GM12878 (cell line): ENCODE results near the gene SPHK2. TPM values are rescaled to one million over a fixed set of nuclear protein-coding genes. Genes with fewer than 3 reads are reported as not detected.

Experiments used
- ATAC-seq: fragments of 200-7000 bp; cut with Tn5 transposase; 3 replicates; pipeline ENCODE4 v1.9.1; 2020; ENCODE audit warnings: mild to moderate bottlenecking, moderate library complexity
- BruUV-seq: library from RNA; stranded (reverse); fragments of 400-500 nt; replicated peaks from 2 replicates; lab custom pipeline; 2021; lab: Mats Ljungman, UMichigan
- CTCF ChIA-PET: fragments of 300-600 bp; sonication (Branson Sonifier 250); formaldehyde crosslinking; extraction: SDS; loops from one replicate; lab custom pipeline; 2021; ENCODE audit warnings: inconsistent platforms; lab: Yijun Ruan, JAX
- POLR2A ChIA-PET: fragments of 350-600 bp; formaldehyde crosslinking; extraction: SDS; loops from one replicate; lab custom pipeline; 2021; ENCODE audit warnings: inconsistent platforms; lab: Charles Lee
- RAD21 ChIA-PET: fragments of 300-600 bp; sonication (Branson Sonifier 250); formaldehyde crosslinking; loops from one replicate; lab custom pipeline; 2023; ENCODE audit warnings: antibody characterized with exemption; ENCODE audit not compliant: unreplicated experiment; lab: Charles Lee
- SMC1A ChIA-PET: fragments of 300-600 bp; sonication (Branson Sonifier 250); formaldehyde crosslinking; loops from one replicate; lab custom pipeline; 2023; ENCODE audit not compliant: unreplicated experiment, uncharacterized antibody; lab: Charles Lee
- DNase-seq: peaks from one replicate; pipeline ENCODE4 v3.0.0-alpha.2; 2011; ENCODE audit warnings: low read depth, low spot score
- FAIRE-seq: peaks from 3 replicates; lab custom pipeline; 2011; peaks lifted over from hg19 to GRCh38; lab: Jason Lieb, UNC
- H2AFZ ChIP-seq: 2 replicates; pipeline ENCODE4 v1.6.0; 2011; ENCODE audit warnings: low read depth, low read length, control low read depth; ENCODE audit not compliant: control insufficient read depth
- H3K27ac ChIP-seq: 2 replicates; pipeline ENCODE4 v1.5.1; 2011; ENCODE audit warnings: control low read depth; ENCODE audit not compliant: control insufficient read depth, insufficient read depth
- H3K27me3 ChIP-seq, 2 experiments: replicated peaks in 1 of 2; 2 replicates each; pipeline versions ENCODE4 v1.6.0 to v1.6.1; 2011; ENCODE audit warnings: low read length in 1 of 2; ENCODE audit not compliant: control insufficient read depth in 2 of 2, insufficient read depth in 2 of 2
- H3K36me3 ChIP-seq, 2 experiments: 2 replicates each; pipeline ENCODE4 v1.5.1; 2011; ENCODE audit warnings: low read length in 1 of 2; ENCODE audit not compliant: control insufficient read depth in 2 of 2, insufficient read depth in 2 of 2
- H3K4me1 ChIP-seq: 2 replicates; pipeline ENCODE4 v1.6.1; 2011; ENCODE audit warnings: mild to moderate bottlenecking, low read length, moderate library complexity, mixed read lengths; ENCODE audit not compliant: control insufficient read depth, insufficient read depth
- H3K4me2 ChIP-seq: 2 replicates; pipeline ENCODE4 v1.6.0; 2011; ENCODE audit warnings: control low read depth; ENCODE audit not compliant: control insufficient read depth, insufficient read depth
- H3K4me3 ChIP-seq: fragments of 200-600 bp; sonication (generic); 2 replicates; pipeline ENCODE4 v1.5.1; 2016
- H3K79me2 ChIP-seq: 2 replicates; pipeline ENCODE4 v1.6.0; 2011; ENCODE audit warnings: low read length; ENCODE audit not compliant: control insufficient read depth, insufficient read depth
- H3K9ac ChIP-seq: 2 replicates; pipeline ENCODE4 v1.8.0; 2011; ENCODE audit warnings: low read length, control low read depth, mixed read lengths; ENCODE audit not compliant: control insufficient read depth, insufficient read depth
- H3K9me3 ChIP-seq: replicated peaks from 3 replicates; pipeline ENCODE4 v1.5.1; 2011; ENCODE audit warnings: mild to moderate bottlenecking, low read length; ENCODE audit not compliant: control insufficient read depth, insufficient read depth
- H4K20me1 ChIP-seq: 2 replicates; pipeline ENCODE4 v1.6.0; 2011; ENCODE audit not compliant: control insufficient read depth, insufficient read depth
- BRCA1 ChIP-seq: IDR thresholded peaks from 2 replicates; pipeline ENCODE4 v1.6.1; 2011; ENCODE audit warnings: low read depth, low read length, improper control_type of control experiment
- CBFB ChIP-seq: IDR thresholded peaks from 2 replicates; pipeline ENCODE4 v1.6.1; 2016; ENCODE audit warnings: antibody characterized with exemption, low read depth
- CHD2 ChIP-seq: IDR thresholded peaks from 2 replicates; pipeline ENCODE4 v1.6.1; 2011; ENCODE audit warnings: low read depth, low read length, improper control_type of control experiment, borderline replicate concordance
- CHD4 ChIP-seq: fragments of 200-600 bp; sonication (generic); IDR thresholded peaks from 2 replicates; pipeline ENCODE4 v1.6.1; 2016; ENCODE audit warnings: mild to moderate bottlenecking
- FOS ChIP-seq: IDR thresholded peaks from 3 replicates; pipeline ENCODE4 v1.6.1; 2011; ENCODE audit warnings: borderline replicate concordance; ENCODE audit not compliant: insufficient read length; ENCODE audit errors: extremely low read depth
- IKZF1 ChIP-seq: fragments of 450-650 bp; conservative IDR thresholded peaks from 2 replicates; pipeline ENCODE4 v1.6.1; 2017; ENCODE audit warnings: antibody characterized with exemption, mild to moderate bottlenecking
- JUNB ChIP-seq: IDR thresholded peaks from 2 replicates; pipeline ENCODE4 v1.6.1; 2016; ENCODE audit warnings: antibody characterized with exemption, mild to moderate bottlenecking
- MAX ChIP-seq: IDR thresholded peaks from 2 replicates; pipeline ENCODE4 v1.6.1; 2012; ENCODE audit warnings: low read depth, low read length, improper control_type of control experiment
- MTA3 ChIP-seq: IDR thresholded peaks from 2 replicates; pipeline ENCODE4 v1.6.1; 2012; ENCODE audit warnings: low read length, inconsistent platforms, borderline replicate concordance
- NFYB ChIP-seq: IDR thresholded peaks from 2 replicates; pipeline ENCODE4 v1.6.1; 2011; ENCODE audit warnings: low read depth, mild to moderate bottlenecking, low read length, improper control_type of control experiment, moderate library complexity; ENCODE audit not compliant: insufficient read depth
- POLR2A ChIP-seq: IDR thresholded peaks from 2 replicates; pipeline ENCODE4 v1.6.1; 2011; ENCODE audit warnings: low read depth, mild to moderate bottlenecking, low read length
- RCOR1 ChIP-seq: conservative IDR thresholded peaks from 2 replicates; pipeline ENCODE4 v1.6.1; 2012; ENCODE audit warnings: low read depth, low read length, improper control_type of control experiment
- RELA ChIP-seq: fragments of 450-650 bp; IDR thresholded peaks from 2 replicates; pipeline ENCODE4 v1.8.0; 2014; ENCODE audit warnings: borderline replicate concordance; ENCODE audit not compliant: partially characterized antibody
- SIN3A ChIP-seq: IDR thresholded peaks from 2 replicates; pipeline ENCODE4 v1.6.1; 2012; ENCODE audit warnings: low read depth, low read length, improper control_type of control experiment
- SIX5 ChIP-seq: IDR thresholded peaks from 2 replicates; pipeline ENCODE4 v1.6.1; 2011; ENCODE audit warnings: mild to moderate bottlenecking, low read depth, low read length, moderate library complexity; ENCODE audit not compliant: severe bottlenecking
- SREBF2 ChIP-seq: IDR thresholded peaks from 2 replicates; pipeline ENCODE4 v1.6.1; 2012; ENCODE audit warnings: mild to moderate bottlenecking, low read length
- YY1 ChIP-seq: IDR thresholded peaks from 2 replicates; pipeline ENCODE4 v1.6.1; 2011; ENCODE audit warnings: low read depth, mild to moderate bottlenecking, low read length
- ZBTB33 ChIP-seq: fragments of 450-650 bp; IDR thresholded peaks from 2 replicates; pipeline ENCODE4 v1.6.1; 2017; ENCODE audit warnings: mild to moderate bottlenecking
- ZNF687 ChIP-seq: fragments of 450-650 bp; IDR thresholded peaks from 2 replicates; pipeline ENCODE4 v1.6.1; 2017; ENCODE audit warnings: mild to moderate bottlenecking, moderate library complexity
- whole genome bisulfite sequencing: methylation state at CpG from one replicate; pipeline ENCODE4 v1.1.6; 2016; ENCODE audit warnings: low lambda C conversion rate; ENCODE audit not compliant: insufficient replicate concordance, insufficient coverage; ENCODE audit errors: missing lambda C conversion rate; 5-methylcytosine and 5-hydroxymethylcytosine counted together
- in situ Hi-C: fragments of 300-500 bp; cut with MboI; formaldehyde crosslinking; loops from 9 replicates; pipeline ENCODE4 v1.14.3; 2018; ENCODE audit warnings: mixed read lengths
- intact Hi-C: fragments of 100-400 bp; cut with micrococcal nuclease; formaldehyde crosslinking; loops from one replicate; pipeline ENCODE4 v1.14.2; 2022; ENCODE audit not compliant: unreplicated experiment
- polyA plus RNA-seq, 11 experiments: library from polyadenylated mRNA; depleted of rRNA in 4 of 11; unstranded in 6 of 11; stranded (reverse) in 5 of 11; fragments of >200 nt; fragmentation: Nextera tagmentation in 4 of 11; fragmentation: Illumina TruSeq in 1 of 11; extraction: Ambion mirVana in 4 of 11; extraction: Trizol in 1 of 11; gene quantifications; 1 replicate in 1 of 11; 2 replicates in 10 of 11; pipeline versions ENCODE4 v1.2.1 to v1.2.3, GENCODE V29; 2011 to 2016; ENCODE audit warnings: inconsistent platforms in 2 of 11, missing spikeins in 2 of 11, low read depth in 1 of 11
- total RNA-seq, 4 experiments: library from RNA; depleted of rRNA in 3 of 4; stranded (reverse); fragments of >200 nt in 3 of 4; fragmentation: Illumina TruSeq in 1 of 4; extraction: Trizol in 1 of 4; gene quantifications; 2 replicates each; pipeline versions ENCODE4 v1.2.1 to v1.2.3, GENCODE V29; 2013 to 2021

SPHK2 gene
- total and polyA plus RNA-seq, 10 of the 15 experiments (the other 5 are each of a cell fraction or from before 2014, with no cell fraction given) = 0.37 to 40.5 (median 11.2) TPM

- Histone ChIP-seq H3K27ac (peak overlapping the region; percentile 67), H3K9me3 (no peaks in the 10 kb centered on the region), H3K4me1 (peaks cover 19% of the 10 kb centered on the region), H3K27me3 (no peaks in the 10 kb centered on the region), H3K79me2 (peaks cover 27% of the 10 kb centered on the region), H3K9ac (peak overlapping the region; percentile 64), H4K20me1 (no peaks in the 10 kb centered on the region), H3K4me2 (peak overlapping the region; percentile 97), H3K36me3 (peaks cover 2 to 3% of the 10 kb centered on the region in 2 experiments; a peak in 2 of 4 replicates), H2AFZ (peak overlapping the region; percentile 73), H3K4me3 (peak overlapping the region; percentile 72)
- ChIA-PET CTCF (interaction anchor here (0.8 to 2.3 kb wide), 3 partner anchors 10 to 40 kb away, joined by 3 to 9 read pairs (median 3); partner anchors contain the start of gene CA11), RAD21 (interaction anchor here (0.7 to 1.0 kb wide), 4 partner anchors 10 to 171 kb away, joined by 3 to 10 read pairs (median 3); no protein-coding TSS in a partner anchor), POLR2A (interaction anchor here (0.6 to 6.6 kb wide), 6 partner anchors 10 to 1202 kb away, joined by 3 to 62 read pairs (median 4); no protein-coding TSS in a partner anchor), SMC1A (interaction anchor here (1.5 to 3.0 kb wide), 2 partner anchors 10 to 21 kb away, joined by 3 to 22 read pairs; no protein-coding TSS in a partner anchor)
- BruUV-seq = no TSS peak
- under 1% methylated on average over 40 of the region's 40 CpGs for WGBS
- peak; percentile 81 for DNase-seq
- ATAC-seq = peak; percentile 91
- in situ Hi-C loops = no loop called here
- FAIRE-seq = peak; percentile 90
- intact Hi-C loops = no loop called here
- TF ChIP-seq MTA3 (no peak), YY1 (peak; percentile 100), POLR2A (peak; percentile 64), RCOR1 (peak; percentile 87), NFYB (peak; percentile 85), RELA (no peak), CHD4 (no peak), CBFB (no peak), ZNF687 (no peak), FOS (peak; percentile 21), BRCA1 (peak; percentile 64), MAX (0 out of 2 replicates have a peak, but pooled peaks have one; percentile 36), CHD2 (peak; percentile 95), SIX5 (peak; percentile 76), IKZF1 (peak; percentile 57; the same call in 1 of the 2 replicates), ZBTB33 (no peak), JUNB (no peak), SIN3A (0 out of 2 replicates have a peak, but pooled peaks have one; percentile 25), SREBF2 (0 out of 2 replicates have a peak, but pooled peaks have one; percentile 19)
Observed at GRCh38 chr19:48624067-48624594, 4.8 kb downstream of the SPHK2 start.
